DND-41 (cell line): ENCODE data around the gene CFAP58.

Experiments
- ATAC-seq: fragments of 200-7000 bp; cut with Tn5 transposase; 3 replicates; pipeline ENCODE4 v1.9.1; 2021; ENCODE audit warnings: low read depth; ENCODE audit not compliant: insufficient read depth
- DNase-seq: peaks from one replicate; pipeline ENCODE4 v3.0.0-alpha.2; 2020
- H2AFZ ChIP-seq: 2 replicates; pipeline ENCODE4 v1.6.0; 2012; ENCODE audit warnings: low read depth, low read length
- H3K27ac ChIP-seq: 2 replicates; pipeline ENCODE4 v1.5.1; 2012; ENCODE audit warnings: low read length, inconsistent platforms
- H3K27me3 ChIP-seq: fragments of 200-600 bp; sonication (generic); 2 replicates; pipeline ENCODE4 v1.6.0; 2012; ENCODE audit warnings: low read length, mild to moderate bottlenecking, inconsistent platforms; ENCODE audit not compliant: insufficient read depth, poor library complexity
- H3K36me3 ChIP-seq: 2 replicates; pipeline ENCODE4 v1.5.1; 2012; ENCODE audit warnings: low read length, inconsistent platforms; ENCODE audit not compliant: insufficient read depth
- H3K4me1 ChIP-seq: 2 replicates; pipeline ENCODE4 v1.5.1; 2012; ENCODE audit warnings: mild to moderate bottlenecking, low read length; ENCODE audit not compliant: insufficient read depth
- H3K4me2 ChIP-seq: 2 replicates; pipeline ENCODE4 v1.6.0; 2012; ENCODE audit warnings: mild to moderate bottlenecking, moderate library complexity, low read length, inconsistent platforms; ENCODE audit not compliant: insufficient read depth
- H3K4me3 ChIP-seq, 2 experiments: fragments of 200-600 bp in 1 of 2; shearing (Covaris generic) in 1 of 2; 2 replicates each; pipeline ENCODE4 v1.5.1; 2012 to 2016; ENCODE audit warnings: inconsistent platforms in 2 of 2, low read length in 2 of 2, mild to moderate bottlenecking in 2 of 2, low read depth in 1 of 2, moderate library complexity in 1 of 2
- H3K79me2 ChIP-seq: 2 replicates; pipeline ENCODE4 v1.6.0; 2012; ENCODE audit warnings: low read length, inconsistent platforms; ENCODE audit not compliant: insufficient read depth
- H3K9ac ChIP-seq: 2 replicates; pipeline ENCODE4 v1.6.0; 2012; ENCODE audit warnings: low read depth, mild to moderate bottlenecking, inconsistent platforms, low read length, moderate library complexity
- H3K9me3 ChIP-seq: 2 replicates; pipeline ENCODE4 v1.5.1; 2012; ENCODE audit warnings: low read length, moderate library complexity, mild to moderate bottlenecking, inconsistent platforms; ENCODE audit not compliant: insufficient read depth, severe bottlenecking
- H4K20me1 ChIP-seq: 2 replicates; pipeline ENCODE4 v1.6.0; 2012; ENCODE audit warnings: low read length; ENCODE audit not compliant: insufficient read depth
- CTCF ChIP-seq: IDR thresholded peaks from 2 replicates; pipeline ENCODE4 v1.5.1; 2012; ENCODE audit warnings: borderline replicate concordance, low read length, moderate library complexity, mild to moderate bottlenecking; ENCODE audit not compliant: poor library complexity, severe bottlenecking; ENCODE audit errors: extremely low read depth
- EZH2 ChIP-seq: IDR thresholded peaks from 3 replicates; pipeline ENCODE4 v1.6.1; 2012; ENCODE audit warnings: borderline replicate concordance, low read depth, mild to moderate bottlenecking, moderate library complexity, low read length, inconsistent platforms; ENCODE audit not compliant: severe bottlenecking

Gene CFAP58

GRCh38 chr10:104447906-104448305 lies 94.3 kb downstream of the CFAP58 start:
- Histone ChIP-seq H3K27ac (no peak overlapping the region), H2AFZ (no peak overlapping the region), H3K9ac (no peak overlapping the region), H3K27me3 (peaks cover 7% of the 10 kb centered on the region), H3K79me2 (no peaks in the 10 kb centered on the region), H4K20me1 (no peaks in the 10 kb centered on the region), H3K9me3 (no peaks in the 10 kb centered on the region), H3K4me3 (no peak overlapping the region), H3K4me2 (no peak overlapping the region), H3K36me3 (no peaks in the 10 kb centered on the region), H3K4me1 (no peaks in the 10 kb centered on the region)
- TF ChIP-seq CTCF = no peak
- no peak for TF ChIP-seq EZH2
- ATAC-seq (no peak), DNase-seq (no peak)

DNA sequence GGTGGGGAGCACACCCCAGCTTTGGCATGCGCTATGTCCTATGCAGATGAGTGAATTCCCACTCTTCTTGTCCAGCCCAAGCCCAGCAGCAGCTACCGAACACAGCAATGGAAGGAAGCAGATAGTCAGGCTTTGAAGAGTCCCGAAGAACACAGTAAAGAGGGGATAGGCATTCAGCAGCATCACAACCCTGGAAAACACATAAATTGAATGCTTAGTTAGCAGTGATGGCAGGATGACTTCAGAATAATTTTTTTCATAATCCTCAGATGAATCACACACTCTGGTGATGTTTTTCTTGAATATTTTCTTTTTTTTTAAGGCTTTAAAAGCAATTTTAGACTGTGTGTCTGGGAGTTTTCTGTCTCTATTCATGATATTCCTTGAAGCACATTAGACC lies 95.8 kb downstream of the CFAP58 start:
- no peaks in the 10 kb centered on the region for H3K9me3 ChIP-seq
- H4K20me1 ChIP-seq = no peaks in the 10 kb centered on the region
- no peak overlapping the region for H3K4me3 ChIP-seq
- no peaks in the 10 kb centered on the region for H3K36me3 ChIP-seq
- no peak overlapping the region for H3K27ac ChIP-seq
- ATAC-seq (no peak), DNase-seq (no peak)
- H2AFZ ChIP-seq = no peak overlapping the region
- H3K79me2 ChIP-seq = no peaks in the 10 kb centered on the region
- peaks cover 7% of the 10 kb centered on the region for H3K27me3 ChIP-seq
- no peak overlapping the region for H3K9ac ChIP-seq
- H3K4me1 ChIP-seq = no peaks in the 10 kb centered on the region
- TF ChIP-seq EZH2 = no peak
- no peak for TF ChIP-seq CTCF
- no peak overlapping the region for H3K4me2 ChIP-seq

GRCh38 chr10:104450490-104450889 lies 96.9 kb downstream of the CFAP58 start:
- peaks cover 7% of the 10 kb centered on the region for H3K27me3 ChIP-seq
- DNase-seq (no peak), ATAC-seq (no peak)
- H3K4me1 ChIP-seq = no peaks in the 10 kb centered on the region
- H3K4me3 ChIP-seq = no peak overlapping the region
- no peak overlapping the region for H2AFZ ChIP-seq
- H3K9me3 ChIP-seq = no peaks in the 10 kb centered on the region
- H3K27ac ChIP-seq = no peak overlapping the region
- H3K9ac ChIP-seq = no peak overlapping the region
- H3K36me3 ChIP-seq = no peaks in the 10 kb centered on the region
- TF ChIP-seq CTCF (no peak), EZH2 (no peak)
- no peak overlapping the region for H3K4me2 ChIP-seq
- no peaks in the 10 kb centered on the region for H4K20me1 ChIP-seq
- no peaks in the 10 kb centered on the region for H3K79me2 ChIP-seq

DNA sequence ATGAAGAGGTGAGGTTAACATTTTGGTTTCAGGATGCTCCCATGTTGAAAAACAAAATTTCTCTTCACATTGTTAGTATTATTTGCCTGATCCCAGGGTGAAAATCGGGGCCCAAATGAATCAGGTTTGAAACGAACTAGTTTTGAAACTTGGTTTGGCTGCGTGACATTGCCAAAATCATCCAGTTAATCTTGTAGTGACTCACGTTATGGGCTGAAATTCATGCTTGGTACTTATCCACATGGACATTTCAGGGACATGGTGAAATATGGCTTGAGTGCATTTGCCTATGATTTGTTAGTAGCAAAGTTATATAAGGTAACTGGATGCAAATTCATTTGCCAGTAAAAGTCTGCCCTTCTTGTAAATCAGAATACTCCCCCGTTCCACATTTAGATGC lies 97.3 kb downstream of the CFAP58 start:
- H3K27ac ChIP-seq = no peak overlapping the region
- H3K9ac ChIP-seq = no peak overlapping the region
- no peak overlapping the region for H3K4me2 ChIP-seq
- no peak overlapping the region for H3K4me3 ChIP-seq
- H3K4me1 ChIP-seq = no peaks in the 10 kb centered on the region
- H4K20me1 ChIP-seq = no peaks in the 10 kb centered on the region
- no peaks in the 10 kb centered on the region for H3K79me2 ChIP-seq
- H3K27me3 ChIP-seq = peaks cover 7% of the 10 kb centered on the region
- TF ChIP-seq CTCF (no peak), EZH2 (no peak)
- no peak overlapping the region for H2AFZ ChIP-seq
- DNase-seq = no peak
- no peak for ATAC-seq
- H3K9me3 ChIP-seq = no peaks in the 10 kb centered on the region
- H3K36me3 ChIP-seq = no peaks in the 10 kb centered on the region
